Anterior cingulate cortex (tissue), 58 donors: ENCODE data around the gene CNN2.

Experiments
- DNase-seq, 58 donors: peaks; one replicate each; lab custom pipeline; 2025; lab: John Stamatoyannopoulos, UW

The CNN2 gene

DNA sequence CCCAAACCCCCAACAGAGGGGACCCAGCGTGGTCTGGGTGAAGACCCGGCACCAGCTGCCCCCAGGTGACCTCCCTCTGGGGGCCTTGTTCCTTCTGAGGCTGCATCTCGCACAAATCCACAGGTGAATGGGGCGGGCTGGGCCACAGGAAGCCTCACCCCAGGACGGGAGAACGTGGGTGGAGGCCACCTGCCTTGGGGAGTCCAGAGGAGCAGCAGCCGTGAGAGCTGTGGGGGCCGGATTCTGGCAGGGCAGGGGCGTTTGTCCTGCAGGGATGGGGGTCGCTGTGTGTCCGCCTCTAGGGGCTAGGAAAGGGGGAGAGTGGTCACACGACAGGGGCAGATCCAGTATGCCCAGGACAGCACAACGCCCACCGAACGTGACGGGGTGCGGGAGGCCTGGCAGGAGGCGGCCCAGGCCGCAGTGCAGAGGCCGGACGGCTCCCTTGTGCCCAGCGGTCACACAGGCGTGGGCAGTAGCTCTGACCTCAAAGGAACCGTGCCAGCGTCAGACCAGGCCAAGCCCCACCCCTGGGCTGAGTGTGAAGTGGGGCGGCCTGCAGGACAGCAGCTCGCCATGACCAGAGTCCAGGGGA is 62.1 kb downstream of the CNN2 start:
- DNase-seq, result peak in 1 of 58 donors; percentile 21
